ENCODE measurements around the gene SIX2.

Gene SIX2

GRCh38 chr2:45000921-45001868, 8.1 kb downstream of the SIX2 start:
- Histone ChIP-seq H3K27ac (ENCODE audit: low read depth, low read length) (no peak overlapping the region), H3K4me3 (ENCODE audit: low read depth, low read length) (peak overlapping the region; percentile 44), H3K9ac (ENCODE audit: low read depth, low read length) (no peak overlapping the region), H3K9me3 (ENCODE audit: control insufficient read depth, insufficient read depth, low read length) (no peaks in the 10 kb centered on the region), H3K36me3 (ENCODE audit: control insufficient read depth, insufficient read depth, low read length) (no peaks in the 10 kb centered on the region), H3K27me3 (ENCODE audit: control insufficient read depth, insufficient read depth, low read length) (peaks cover 100% of the 10 kb centered on the region), H3K4me1 (ENCODE audit: control insufficient read depth, insufficient read depth, low read length) (peaks cover 30% of the 10 kb centered on the region)

- no peaks in the 10 kb centered on the region for H3K9me3 ChIP-seq (ENCODE audit: control insufficient read depth, insufficient read depth, low read length)
- H3K4me1 ChIP-seq (ENCODE audit: control insufficient read depth, insufficient read depth, low read length) = peaks cover 30% of the 10 kb centered on the region
- H3K4me3 ChIP-seq (ENCODE audit: low read depth, low read length) = peak overlapping the region; percentile 44
- H3K36me3 ChIP-seq (ENCODE audit: control insufficient read depth, insufficient read depth, low read length) = no peaks in the 10 kb centered on the region
- H3K27me3 ChIP-seq (ENCODE audit: control insufficient read depth, insufficient read depth, low read length) = peaks cover 100% of the 10 kb centered on the region
- no peak overlapping the region for H3K27ac ChIP-seq (ENCODE audit: low read depth, low read length)
- H3K9ac ChIP-seq (ENCODE audit: low read depth, low read length) = no peak overlapping the region
These were observed 8.8 kb downstream of the SIX2 start for GRCh38 chr2:45000341-45000901.

- H3K36me3 ChIP-seq (ENCODE audit: control insufficient read depth, insufficient read depth, low read length) = no peaks in the 10 kb centered on the region
- no peaks in the 10 kb centered on the region for H3K9me3 ChIP-seq (ENCODE audit: control insufficient read depth, insufficient read depth, low read length)
- no peak overlapping the region for H3K4me3 ChIP-seq (ENCODE audit: low read depth, low read length)
- H3K9ac ChIP-seq (ENCODE audit: low read depth, low read length) = no peak overlapping the region
- H3K27me3 ChIP-seq (ENCODE audit: control insufficient read depth, insufficient read depth, low read length) = peaks cover 98% of the 10 kb centered on the region
- peaks cover 29% of the 10 kb centered on the region for H3K4me1 ChIP-seq (ENCODE audit: control insufficient read depth, insufficient read depth, low read length)
- no peak overlapping the region for H3K27ac ChIP-seq (ENCODE audit: low read depth, low read length)
These were observed 9.7 kb downstream of the SIX2 start for GRCh38 chr2:44999540-44999939.

GRCh38 chr2:44997963-44998362, 11.3 kb downstream of the SIX2 start:
- H3K4me1 ChIP-seq (ENCODE audit: control insufficient read depth, insufficient read depth, low read length) = peaks cover 18% of the 10 kb centered on the region
- H3K9ac ChIP-seq (ENCODE audit: low read depth, low read length) = no peak overlapping the region
- no peak overlapping the region for H3K27ac ChIP-seq (ENCODE audit: low read depth, low read length)
- H3K9me3 ChIP-seq (ENCODE audit: control insufficient read depth, insufficient read depth, low read length) = no peaks in the 10 kb centered on the region
- no peaks in the 10 kb centered on the region for H3K36me3 ChIP-seq (ENCODE audit: control insufficient read depth, insufficient read depth, low read length)
- H3K4me3 ChIP-seq (ENCODE audit: low read depth, low read length) = no peak overlapping the region
- peaks cover 91% of the 10 kb centered on the region for H3K27me3 ChIP-seq (ENCODE audit: control insufficient read depth, insufficient read depth, low read length)

- Histone ChIP-seq H3K36me3 (ENCODE audit: control insufficient read depth, insufficient read depth, low read length) (no peaks in the 10 kb centered on the region), H3K4me3 (ENCODE audit: low read depth, low read length) (no peak overlapping the region), H3K9me3 (ENCODE audit: control insufficient read depth, insufficient read depth, low read length) (no peaks in the 10 kb centered on the region), H3K4me1 (ENCODE audit: control insufficient read depth, insufficient read depth, low read length) (peaks cover 8% of the 10 kb centered on the region), H3K9ac (ENCODE audit: low read depth, low read length) (no peak overlapping the region), H3K27ac (ENCODE audit: low read depth, low read length) (no peak overlapping the region), H3K27me3 (ENCODE audit: control insufficient read depth, insufficient read depth, low read length) (peaks cover 75% of the 10 kb centered on the region)
These were observed 12.9 kb downstream of the SIX2 start for GRCh38 chr2:44996356-44996755.

DNA sequence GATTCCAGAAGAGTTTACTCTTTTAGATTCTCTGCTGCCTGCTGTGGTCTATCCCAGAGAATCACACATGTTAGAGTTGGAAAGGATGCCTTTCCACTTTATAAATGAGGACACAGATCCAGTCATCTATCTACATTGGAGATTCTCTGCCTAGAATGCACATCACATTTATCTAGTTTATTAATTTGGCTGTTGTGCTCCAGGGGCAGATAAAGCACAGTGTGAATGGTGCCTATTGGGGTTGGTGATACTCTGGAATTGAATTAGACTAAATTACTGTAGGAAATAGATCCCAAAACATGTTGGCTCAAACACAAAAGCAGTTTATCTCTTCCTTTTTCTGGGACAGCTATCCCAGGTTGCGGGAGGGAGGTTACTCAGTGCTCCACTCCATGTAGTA, 14.9 kb downstream of the SIX2 start:
- Histone ChIP-seq H3K9me3 (ENCODE audit: control insufficient read depth, insufficient read depth, low read length) (no peaks in the 10 kb centered on the region), H3K36me3 (ENCODE audit: control insufficient read depth, insufficient read depth, low read length) (no peaks in the 10 kb centered on the region), H3K27me3 (ENCODE audit: control insufficient read depth, insufficient read depth, low read length) (peaks cover 55% of the 10 kb centered on the region), H3K9ac (ENCODE audit: low read depth, low read length) (no peak overlapping the region), H3K27ac (ENCODE audit: low read depth, low read length) (no peak overlapping the region), H3K4me3 (ENCODE audit: low read depth, low read length) (no peak overlapping the region), H3K4me1 (ENCODE audit: control insufficient read depth, insufficient read depth, low read length) (no peaks in the 10 kb centered on the region)

GRCh38 chr2:44989176-44989575, 20.1 kb downstream of the SIX2 start:
- H3K27me3 ChIP-seq (ENCODE audit: control insufficient read depth, insufficient read depth, low read length) = peaks cover 5% of the 10 kb centered on the region
- no peaks in the 10 kb centered on the region for H3K4me1 ChIP-seq (ENCODE audit: control insufficient read depth, insufficient read depth, low read length)
- no peaks in the 10 kb centered on the region for H3K36me3 ChIP-seq (ENCODE audit: control insufficient read depth, insufficient read depth, low read length)
- no peaks in the 10 kb centered on the region for H3K9me3 ChIP-seq (ENCODE audit: control insufficient read depth, insufficient read depth, low read length)
- H3K9ac ChIP-seq (ENCODE audit: low read depth, low read length) = no peak overlapping the region
- H3K27ac ChIP-seq (ENCODE audit: low read depth, low read length) = no peak overlapping the region
- no peak overlapping the region for H3K4me3 ChIP-seq (ENCODE audit: low read depth, low read length)

DNA sequence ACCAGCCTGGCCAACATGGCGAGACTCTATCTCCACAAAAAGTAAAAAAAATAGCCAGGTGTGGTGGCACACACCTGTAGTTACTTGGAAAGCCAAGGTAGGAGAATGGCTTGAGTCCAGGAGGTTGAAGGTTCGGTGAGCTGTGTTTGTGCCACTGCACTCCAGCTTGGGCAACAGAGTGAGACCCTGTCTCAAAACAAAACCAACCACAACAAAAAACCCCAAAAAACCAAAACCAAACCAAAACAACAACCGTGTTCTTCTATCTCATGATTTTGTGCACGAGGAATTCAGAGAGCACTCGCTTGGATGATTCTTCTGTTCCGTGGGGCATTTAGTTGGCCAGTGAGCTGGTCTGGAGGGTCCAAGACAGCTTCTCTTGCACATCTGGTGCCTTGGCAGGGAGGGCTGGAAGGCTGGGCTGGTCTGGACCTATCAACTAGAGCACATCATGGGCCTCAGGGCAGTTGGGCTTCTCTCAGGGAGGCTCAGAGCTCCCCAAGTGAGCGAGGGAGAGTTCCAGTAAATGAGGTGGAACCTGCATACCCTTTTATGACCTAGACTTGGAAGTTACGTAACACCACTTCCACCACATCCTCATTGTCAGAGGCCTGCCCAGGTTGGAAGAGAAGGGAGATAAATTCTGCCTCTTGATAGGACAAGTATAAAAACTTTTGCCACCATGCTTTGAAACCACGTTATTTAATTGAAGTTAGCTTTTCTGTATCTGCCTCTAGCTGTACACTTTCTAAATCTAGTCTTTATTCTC, 25.2 kb downstream of the SIX2 start:
- Histone ChIP-seq H3K4me3 (ENCODE audit: low read depth, low read length) (no peak overlapping the region), H3K36me3 (ENCODE audit: control insufficient read depth, insufficient read depth, low read length) (no peaks in the 10 kb centered on the region), H3K9me3 (ENCODE audit: control insufficient read depth, insufficient read depth, low read length) (no peaks in the 10 kb centered on the region), H3K9ac (ENCODE audit: low read depth, low read length) (no peak overlapping the region), H3K4me1 (ENCODE audit: control insufficient read depth, insufficient read depth, low read length) (peaks cover 16% of the 10 kb centered on the region), H3K27me3 (ENCODE audit: control insufficient read depth, insufficient read depth, low read length) (no peaks in the 10 kb centered on the region), H3K27ac (ENCODE audit: low read depth, low read length) (no peak overlapping the region)

- no peak overlapping the region for H3K9ac ChIP-seq (ENCODE audit: low read depth, low read length)
- no peak overlapping the region for H3K4me3 ChIP-seq (ENCODE audit: low read depth, low read length)
- H3K4me1 ChIP-seq (ENCODE audit: control insufficient read depth, insufficient read depth, low read length) = peaks cover 16% of the 10 kb centered on the region
These were observed 27.5 kb downstream of the SIX2 start for GRCh38 chr2:44981714-44982108.

DNA sequence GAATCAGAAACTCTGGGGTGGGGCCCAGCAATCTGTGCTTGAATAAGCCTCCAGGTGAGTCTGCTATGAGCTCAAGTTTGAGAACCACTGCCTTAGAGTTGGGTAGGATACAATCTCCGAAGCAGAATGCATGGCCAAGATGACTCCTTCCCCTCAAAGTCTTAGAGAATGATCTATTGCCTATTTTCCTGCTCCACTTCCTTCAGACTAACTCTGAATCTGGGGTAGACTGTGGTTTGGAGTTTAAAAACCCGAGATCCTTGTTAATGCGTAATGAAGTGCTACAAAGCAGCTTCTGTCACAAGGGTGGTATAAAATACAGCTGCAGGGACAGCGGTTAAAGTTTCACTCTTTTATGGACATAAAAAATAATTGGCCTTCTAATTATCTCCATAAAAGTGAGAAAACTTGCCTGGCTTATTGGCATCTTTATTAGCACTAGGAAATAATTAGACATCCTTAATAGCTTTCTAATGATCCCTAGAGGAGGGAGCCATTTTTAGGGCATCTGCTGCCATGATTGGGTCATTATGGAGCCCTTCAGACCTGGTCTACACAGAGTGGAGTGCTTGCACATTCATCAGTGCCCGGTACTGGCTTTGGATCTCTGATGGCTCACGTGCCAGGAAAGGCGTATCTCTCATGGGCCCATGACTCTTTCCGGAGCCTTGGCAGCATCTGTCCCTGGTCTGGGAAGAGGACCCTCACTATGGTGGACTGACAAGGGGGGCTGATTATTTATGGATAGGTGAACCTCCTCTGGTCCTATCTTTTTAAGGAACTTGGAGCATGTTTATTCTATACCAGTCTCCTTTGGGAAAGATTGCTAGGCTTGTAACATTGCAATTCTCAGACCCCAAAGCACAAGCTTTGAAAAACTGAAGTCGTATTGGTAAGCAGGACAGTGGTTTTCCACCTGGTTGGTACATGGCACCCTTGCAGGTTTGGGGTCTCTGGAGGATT, 28.2 kb downstream of the SIX2 start:
- Histone ChIP-seq H3K9me3 (ENCODE audit: control insufficient read depth, insufficient read depth, low read length) (no peaks in the 10 kb centered on the region), H3K4me3 (ENCODE audit: low read depth, low read length) (no peak overlapping the region), H3K36me3 (ENCODE audit: control insufficient read depth, insufficient read depth, low read length) (no peaks in the 10 kb centered on the region), H3K4me1 (ENCODE audit: control insufficient read depth, insufficient read depth, low read length) (peaks cover 18% of the 10 kb centered on the region), H3K27me3 (ENCODE audit: control insufficient read depth, insufficient read depth, low read length) (peaks cover 8% of the 10 kb centered on the region; the same call in 1 of the 2 replicates), H3K9ac (ENCODE audit: low read depth, low read length) (no peak overlapping the region), H3K27ac (ENCODE audit: low read depth, low read length) (no peak overlapping the region)

More at GRCh38 chr2:44981714-44982108, 27.5 kb downstream of the SIX2 start:
- Histone ChIP-seq H3K36me3 (ENCODE audit: control insufficient read depth, insufficient read depth, low read length) (no peaks in the 10 kb centered on the region), H3K27ac (ENCODE audit: low read depth, low read length) (no peak overlapping the region), H3K9me3 (ENCODE audit: control insufficient read depth, insufficient read depth, low read length) (no peaks in the 10 kb centered on the region), H3K27me3 (ENCODE audit: control insufficient read depth, insufficient read depth, low read length) (peaks cover 8% of the 10 kb centered on the region; the same call in 1 of the 2 replicates)

Data from HUES48 (cell line).